Activated naive CD8-positive, alpha-beta T cell treated with anti-CD3 and anti-CD28 coated beads, Interleukin-2, amount 50 U/mL, for 24 hours (primary cell): ENCODE measurements around the gene TMEM95.
"Not testable (repeated sequence)": the region's sequence is repeated elsewhere in the genome, so short reads cannot be mapped to it uniquely, and the experiment has no call there.

Experiments
- ATAC-seq: fragments of 150-1000 bp; cut with Tn5 transposase; one replicate; pipeline ENCODE4 v1.10.0; 2021
- DNase-seq: peaks from one replicate; pipeline ENCODE4 v3.0.0; 2021
- H3K27ac Mint-ChIP-seq: one replicate; pipeline ENCODE4 v1.8.0; 2021; ENCODE audit warnings: mild to moderate bottlenecking, mixed read lengths
- H3K27me3 Mint-ChIP-seq: one replicate; pipeline ENCODE4 v1.8.0; 2021; ENCODE audit warnings: mixed read lengths
- H3K36me3 Mint-ChIP-seq: one replicate; pipeline ENCODE4 v1.8.0; 2021; ENCODE audit warnings: low read depth, mixed read lengths
- H3K4me1 Mint-ChIP-seq: one replicate; pipeline ENCODE4 v1.8.0; 2021; ENCODE audit warnings: mixed read lengths
- H3K4me3 Mint-ChIP-seq: one replicate; pipeline ENCODE4 v1.8.0; 2021; ENCODE audit warnings: mild to moderate bottlenecking, moderate library complexity, mixed read lengths
- H3K9me3 Mint-ChIP-seq: one replicate; pipeline ENCODE4 v1.8.0; 2021; ENCODE audit warnings: mixed read lengths

The TMEM95 gene

DNA sequence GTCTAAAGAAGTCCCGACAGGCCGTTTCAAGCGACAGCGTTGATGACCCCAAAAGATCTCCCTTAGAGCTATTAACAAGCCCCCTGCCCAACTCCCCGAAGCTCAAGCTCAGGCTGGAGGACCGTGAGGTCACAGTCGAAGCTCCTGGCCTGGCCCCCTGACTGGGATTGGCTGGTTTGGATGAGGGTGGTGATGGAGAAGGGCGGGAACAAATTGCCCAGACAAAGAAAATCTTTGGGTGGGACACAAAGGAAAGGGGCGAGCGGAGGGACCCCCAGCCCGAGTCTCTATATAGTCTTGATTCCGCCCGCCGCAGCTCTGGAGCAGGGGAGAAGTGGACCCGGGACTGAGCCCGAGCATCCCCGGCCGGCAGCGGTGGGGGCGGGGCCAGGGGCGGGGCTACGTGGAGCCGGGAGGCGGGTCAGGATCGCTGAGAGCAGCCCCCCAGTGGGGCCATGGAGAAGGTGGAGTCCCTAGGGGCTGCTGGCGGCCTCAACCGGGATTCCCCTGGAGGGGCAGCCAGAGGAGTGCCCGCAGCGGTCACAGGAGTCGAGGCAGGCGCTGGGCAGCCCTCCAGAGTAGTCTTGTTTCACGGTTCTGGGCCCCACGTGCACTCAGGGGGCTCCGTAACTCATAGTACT is 24.8 kb upstream of the TMEM95 start:
- Mint-ChIP-seq H3K27ac (peak overlapping the region; percentile 97), H3K4me3 (peak overlapping the region; percentile 97), H3K4me1 (peaks cover 51% of the 10 kb centered on the region), H3K27me3 (peaks cover 4% of the 10 kb centered on the region), H3K36me3 (peaks cover 5% of the 10 kb centered on the region), H3K9me3 (no peaks in the 10 kb centered on the region)
- ATAC-seq (peak; percentile 74), DNase-seq (peak; percentile 85)

DNA sequence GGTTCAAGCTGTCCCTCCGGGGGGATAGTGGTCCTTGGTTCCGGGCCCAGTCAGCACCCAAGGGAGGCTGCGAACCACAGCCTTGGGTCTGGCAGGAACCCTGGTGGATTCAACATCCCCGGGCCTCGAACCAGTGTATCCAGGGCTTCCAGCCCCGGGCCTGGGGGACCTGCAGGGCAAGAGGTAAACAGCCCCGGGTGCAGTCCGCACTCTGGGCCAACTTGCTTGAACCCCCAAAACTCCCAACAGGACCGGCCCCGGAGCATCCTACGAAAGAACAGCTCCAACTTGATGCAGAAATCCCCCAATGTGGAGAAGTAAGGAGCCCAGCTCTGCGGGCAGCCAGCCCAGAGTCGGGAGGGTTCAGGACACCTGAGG is 24.3 kb upstream of the TMEM95 start:
- ATAC-seq (no peak), DNase-seq (no peak)
- H3K27ac Mint-ChIP-seq: no peak overlapping the region
- no peaks in the 10 kb centered on the region for H3K9me3 Mint-ChIP-seq
- H3K36me3 Mint-ChIP-seq: peaks cover 5% of the 10 kb centered on the region
- H3K4me1 Mint-ChIP-seq: peaks cover 56% of the 10 kb centered on the region
- H3K4me3 Mint-ChIP-seq: peak overlapping the region; percentile 97
- H3K27me3 Mint-ChIP-seq: peaks cover 4% of the 10 kb centered on the region

DNA sequence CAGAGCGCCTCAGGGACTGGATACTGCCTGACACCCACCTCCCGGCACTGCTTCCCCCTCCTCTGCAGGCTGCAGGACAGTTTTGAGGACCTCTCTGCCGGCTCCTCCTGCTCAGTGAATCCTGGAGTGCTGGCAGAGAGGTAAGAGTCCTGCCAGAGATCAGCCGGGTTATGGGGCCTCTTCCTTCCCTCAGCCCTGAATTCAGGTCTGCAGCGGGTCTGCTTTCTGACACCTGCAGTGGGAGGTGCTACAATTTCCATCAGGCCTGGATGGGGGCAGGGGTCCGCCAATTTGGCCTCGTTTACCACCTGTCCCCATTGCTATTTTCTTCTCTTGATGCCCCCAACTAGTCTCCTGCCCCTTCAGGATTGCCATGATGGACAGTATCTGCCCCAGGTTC is 22.8 kb upstream of the TMEM95 start:
- DNase-seq (no peak), ATAC-seq (no peak)
- Mint-ChIP-seq H3K36me3 (peaks cover 7% of the 10 kb centered on the region), H3K4me3 (peak overlapping the region; percentile 8), H3K27me3 (peaks cover 4% of the 10 kb centered on the region), H3K27ac (no peak overlapping the region), H3K9me3 (no peaks in the 10 kb centered on the region), H3K4me1 (peaks cover 63% of the 10 kb centered on the region)

DNA sequence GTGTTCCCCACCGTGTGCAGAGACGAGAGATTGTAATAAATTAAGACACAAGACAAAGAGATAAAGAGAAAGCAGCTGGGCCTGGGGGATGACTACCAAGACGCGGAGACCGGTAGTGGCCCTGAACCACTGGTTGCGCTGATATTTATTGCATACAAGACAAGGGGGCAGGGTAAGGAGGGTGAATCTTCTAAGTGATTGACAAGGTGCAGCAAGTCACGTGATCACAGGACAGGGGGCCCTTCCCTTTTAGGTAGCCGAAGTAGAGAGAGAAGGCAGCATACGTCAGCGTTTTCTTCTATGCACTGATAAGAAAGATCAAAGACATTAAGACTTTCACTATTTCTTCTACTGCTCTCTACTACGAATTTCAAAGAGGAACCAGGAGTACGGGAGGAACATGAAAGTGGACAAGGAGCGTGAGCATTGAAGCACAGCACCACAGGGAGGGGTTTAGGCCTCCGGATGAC is 22.3 kb upstream of the TMEM95 start:
- not testable (repeated sequence) for DNase-seq, H3K9me3 Mint-ChIP-seq, H3K27ac Mint-ChIP-seq, H3K27me3 Mint-ChIP-seq, ATAC-seq
- Mint-ChIP-seq H3K4me1 (peaks cover 65% of the 10 kb centered on the region), H3K4me3 (peak overlapping the region; percentile 41), H3K36me3 (peaks cover 12% of the 10 kb centered on the region)

DNA sequence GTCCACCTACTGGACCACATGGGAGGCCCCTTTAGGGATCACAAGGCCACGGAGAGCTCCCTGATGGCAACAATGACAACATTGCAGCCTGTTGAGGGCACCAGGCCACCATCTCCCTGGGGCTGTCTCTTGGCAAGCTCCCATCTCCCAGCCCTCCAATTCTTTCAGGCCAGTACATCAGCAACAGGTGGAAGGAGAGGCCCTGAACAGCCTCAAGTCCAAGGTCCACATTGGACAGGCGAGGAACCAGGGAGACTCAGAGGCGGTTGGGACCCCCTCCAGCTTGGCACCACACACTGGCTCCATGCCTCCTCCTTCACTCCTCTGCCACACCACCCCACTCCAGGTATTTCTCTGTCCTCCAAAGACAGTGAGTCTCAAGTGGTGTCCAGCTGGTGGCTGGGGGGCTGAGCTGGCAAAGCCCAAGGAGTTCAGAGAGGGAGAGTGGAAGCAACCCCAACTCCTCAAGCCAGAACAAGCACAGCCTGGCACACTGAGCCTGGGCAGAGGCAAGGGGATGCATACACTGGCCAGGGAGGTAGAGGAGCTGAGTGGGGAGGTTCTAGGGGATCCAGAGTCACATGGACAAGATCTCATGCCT is 19.9 kb upstream of the TMEM95 start:
- no peak for DNase-seq
- Mint-ChIP-seq H3K4me3 (peak overlapping the region; percentile 95), H3K36me3 (peaks cover 16% of the 10 kb centered on the region), H3K27me3 (no peaks in the 10 kb centered on the region), H3K4me1 (peaks cover 58% of the 10 kb centered on the region), H3K9me3 (no peaks in the 10 kb centered on the region), H3K27ac (peak overlapping the region; percentile 89)
- no peak for ATAC-seq

DNA sequence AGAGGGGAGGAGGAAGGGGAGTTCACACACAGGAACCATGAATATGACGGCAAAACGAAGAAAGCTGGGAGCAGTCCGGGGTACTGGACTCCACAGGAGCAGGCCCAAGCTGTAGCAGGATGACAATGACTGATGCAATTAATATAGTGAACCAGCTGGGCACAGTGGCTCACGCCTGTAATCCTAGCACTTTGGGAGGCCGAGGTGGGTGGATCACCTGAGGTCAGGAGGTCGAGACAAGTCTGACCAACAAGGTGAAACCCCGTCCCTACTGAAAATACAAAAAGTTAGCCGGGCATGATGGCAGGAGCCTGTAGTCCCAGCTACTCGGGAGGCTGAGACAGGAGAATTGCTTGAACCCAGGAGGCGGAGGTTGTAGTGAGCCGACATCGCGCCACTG is 19.2 kb upstream of the TMEM95 start:
- not testable (repeated sequence) for ATAC-seq
- H3K4me3 Mint-ChIP-seq: peak overlapping the region; percentile 95

DNA sequence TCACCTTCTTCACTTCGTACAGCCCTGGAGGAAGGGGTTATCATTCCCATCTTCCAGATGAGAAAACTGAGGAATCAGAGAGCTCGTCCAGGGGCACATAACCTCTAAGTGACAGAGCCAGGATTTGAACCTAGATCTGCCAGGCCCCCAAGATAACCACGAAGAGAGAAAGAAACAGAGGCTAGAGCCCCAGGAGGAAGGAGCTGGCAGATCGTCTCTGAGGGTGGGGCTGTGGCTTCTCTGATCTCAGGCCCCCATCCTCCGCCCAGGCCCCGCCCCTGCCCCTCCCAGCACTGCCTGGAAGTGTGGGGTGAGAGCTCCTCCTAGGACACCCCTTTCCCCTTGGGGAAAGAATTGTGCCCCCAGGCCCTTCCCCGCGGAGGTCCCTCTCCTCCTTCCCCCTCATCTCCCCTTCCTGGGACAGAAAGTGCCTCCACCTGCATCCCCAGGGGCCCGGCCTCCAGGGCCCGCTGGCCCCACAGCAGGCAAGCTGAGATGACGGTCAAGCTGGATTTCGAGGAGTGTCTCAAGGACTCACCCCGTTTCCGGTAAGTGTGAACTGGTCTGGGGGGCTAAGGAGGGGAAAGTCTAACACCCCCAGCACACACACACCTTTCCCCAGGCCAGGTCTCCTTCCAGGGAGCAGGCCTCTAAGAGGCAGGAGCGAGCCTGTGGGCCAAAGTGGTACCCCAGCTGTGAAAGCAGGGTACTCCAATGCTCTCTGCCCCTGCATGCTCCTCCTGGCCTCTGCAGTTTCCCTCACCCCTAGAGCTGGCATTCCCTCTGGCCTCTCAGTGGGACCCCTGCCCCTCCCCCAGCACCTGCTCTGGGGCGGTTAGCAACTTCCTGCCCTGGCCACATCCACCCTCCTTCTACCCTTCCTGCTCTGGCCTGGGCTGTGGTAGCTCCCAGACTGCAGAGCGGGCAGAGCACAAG is 18.4 kb upstream of the TMEM95 start, which contains the start of gene ACAP1:
Gene ACAP1 (plus strand): TSS at position 290 of the 936 bp plus-strand sequence. CDS start 206 bp downstream, at position 496.
- Mint-ChIP-seq H3K27me3 (no peaks in the 10 kb centered on the region), H3K9me3 (no peaks in the 10 kb centered on the region), H3K4me1 (peaks cover 54% of the 10 kb centered on the region), H3K36me3 (peaks cover 22% of the 10 kb centered on the region), H3K27ac (peak within 1 kb of the TSS; percentile 89), H3K4me3 (peak within 1 kb of the TSS; percentile 95)
- DNase-seq (peak; percentile 91), ATAC-seq (peak; percentile 94)

More for the DNA sequence above, 19.2 kb upstream of the TMEM95 start:
- not testable (repeated sequence) for DNase-seq, H3K9me3 Mint-ChIP-seq, H3K27me3 Mint-ChIP-seq
- H3K4me1 Mint-ChIP-seq: peaks cover 56% of the 10 kb centered on the region
- peak overlapping the region; percentile 89 for H3K27ac Mint-ChIP-seq
- peaks cover 20% of the 10 kb centered on the region for H3K36me3 Mint-ChIP-seq

DNA sequence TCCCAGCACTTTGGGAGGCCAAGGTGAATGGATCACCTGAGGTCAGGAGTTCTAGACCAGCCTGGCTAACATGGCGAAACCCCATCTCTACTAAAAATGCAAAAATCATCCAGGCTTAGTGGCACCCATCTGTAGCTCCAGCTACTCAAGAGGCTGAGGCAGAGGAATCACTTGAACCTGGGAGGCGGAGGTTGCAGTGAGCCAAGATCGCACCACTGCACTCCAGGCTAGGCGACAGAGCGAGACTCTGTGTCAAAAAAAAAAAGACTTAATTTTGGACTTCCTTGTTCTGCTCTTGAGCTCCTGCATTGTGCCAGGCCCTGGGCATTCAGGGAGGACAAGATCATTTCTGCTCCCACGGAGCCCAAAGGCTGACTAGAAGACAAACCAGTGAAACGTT is 17.4 kb upstream of the TMEM95 start:
- Mint-ChIP-seq H3K4me1 (peaks cover 46% of the 10 kb centered on the region), H3K4me3 (peak overlapping the region; percentile 95), H3K27ac (peak overlapping the region; percentile 89), H3K36me3 (peaks cover 23% of the 10 kb centered on the region)
- ATAC-seq, H3K27me3 Mint-ChIP-seq, H3K9me3 Mint-ChIP-seq, DNase-seq: not testable (repeated sequence)

DNA sequence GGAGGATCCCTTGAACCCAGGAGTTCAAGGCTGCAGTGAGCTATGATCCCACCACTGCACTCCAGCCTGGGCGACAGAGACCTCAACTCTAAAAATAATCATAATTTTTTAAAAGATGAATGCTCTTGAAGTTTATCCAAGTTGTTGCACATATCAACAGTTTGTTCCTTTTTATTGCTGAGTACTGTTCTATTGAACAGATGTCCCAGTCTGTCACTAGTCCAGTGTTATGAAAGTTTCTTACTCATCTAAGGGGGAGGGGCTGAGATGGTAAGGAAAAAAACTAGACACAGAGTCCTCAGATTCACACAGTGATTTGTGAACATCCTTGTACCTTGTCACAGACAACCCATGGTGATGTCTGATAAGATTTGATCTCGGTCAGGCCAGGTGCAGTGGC is 14.8 kb upstream of the TMEM95 start:
- H3K4me3 Mint-ChIP-seq: no peak overlapping the region
- ATAC-seq (no peak), DNase-seq (no peak)
- H3K9me3 Mint-ChIP-seq: no peaks in the 10 kb centered on the region
- peaks cover 23% of the 10 kb centered on the region for H3K36me3 Mint-ChIP-seq
- H3K4me1 Mint-ChIP-seq: peaks cover 38% of the 10 kb centered on the region
- peak overlapping the region; percentile 23 for H3K27ac Mint-ChIP-seq
- no peaks in the 10 kb centered on the region for H3K27me3 Mint-ChIP-seq

DNA sequence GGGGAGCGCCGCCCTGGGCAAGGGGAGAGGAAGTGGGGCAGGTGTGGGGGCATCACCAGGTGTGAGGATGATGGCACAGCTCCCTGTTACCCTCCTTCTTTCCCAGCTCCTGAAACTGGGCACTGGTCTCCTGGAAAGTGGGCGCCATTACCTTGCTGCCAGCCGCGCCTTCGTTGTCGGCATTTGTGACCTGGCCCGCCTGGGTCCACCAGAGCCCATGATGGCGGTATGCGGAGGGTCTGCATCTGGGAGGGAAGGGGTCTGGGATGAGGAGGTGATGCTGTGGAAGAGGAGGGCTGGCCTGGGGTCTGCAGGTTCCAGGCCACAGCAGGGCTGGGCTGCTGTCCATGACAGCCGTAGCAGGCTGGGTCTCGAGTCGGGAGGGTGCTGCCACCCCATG is 13.1 kb upstream of the TMEM95 start:
- ATAC-seq (no peak), DNase-seq (no peak)
- Mint-ChIP-seq H3K9me3 (no peaks in the 10 kb centered on the region), H3K36me3 (peaks cover 23% of the 10 kb centered on the region), H3K4me3 (no peak overlapping the region), H3K27ac (no peak overlapping the region), H3K27me3 (no peaks in the 10 kb centered on the region), H3K4me1 (peaks cover 27% of the 10 kb centered on the region)

DNA sequence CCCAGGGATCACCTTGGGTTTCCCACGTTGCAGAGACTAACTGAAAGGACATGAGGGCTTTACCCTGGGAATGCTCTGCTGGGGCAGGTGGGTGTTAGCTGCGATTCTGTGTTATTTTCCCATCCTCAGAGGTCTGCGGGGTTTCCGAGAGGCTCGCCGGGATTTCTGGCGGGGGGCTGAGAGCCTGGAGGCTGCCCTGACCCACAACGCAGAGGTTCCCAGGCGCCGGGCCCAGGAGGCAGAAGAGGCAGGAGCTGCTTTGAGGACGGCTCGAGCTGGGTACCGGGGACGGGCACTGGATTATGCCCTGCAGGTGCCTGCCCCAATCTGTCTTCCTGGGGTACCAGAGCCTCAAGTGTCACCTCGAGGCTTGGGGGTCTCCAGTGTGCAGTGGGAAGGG is 11.7 kb upstream of the TMEM95 start:
- Mint-ChIP-seq H3K4me3 (no peak overlapping the region), H3K36me3 (peaks cover 16% of the 10 kb centered on the region), H3K9me3 (no peaks in the 10 kb centered on the region), H3K27me3 (no peaks in the 10 kb centered on the region), H3K27ac (no peak overlapping the region), H3K4me1 (peaks cover 16% of the 10 kb centered on the region)
- ATAC-seq: no peak
- no peak for DNase-seq

DNA sequence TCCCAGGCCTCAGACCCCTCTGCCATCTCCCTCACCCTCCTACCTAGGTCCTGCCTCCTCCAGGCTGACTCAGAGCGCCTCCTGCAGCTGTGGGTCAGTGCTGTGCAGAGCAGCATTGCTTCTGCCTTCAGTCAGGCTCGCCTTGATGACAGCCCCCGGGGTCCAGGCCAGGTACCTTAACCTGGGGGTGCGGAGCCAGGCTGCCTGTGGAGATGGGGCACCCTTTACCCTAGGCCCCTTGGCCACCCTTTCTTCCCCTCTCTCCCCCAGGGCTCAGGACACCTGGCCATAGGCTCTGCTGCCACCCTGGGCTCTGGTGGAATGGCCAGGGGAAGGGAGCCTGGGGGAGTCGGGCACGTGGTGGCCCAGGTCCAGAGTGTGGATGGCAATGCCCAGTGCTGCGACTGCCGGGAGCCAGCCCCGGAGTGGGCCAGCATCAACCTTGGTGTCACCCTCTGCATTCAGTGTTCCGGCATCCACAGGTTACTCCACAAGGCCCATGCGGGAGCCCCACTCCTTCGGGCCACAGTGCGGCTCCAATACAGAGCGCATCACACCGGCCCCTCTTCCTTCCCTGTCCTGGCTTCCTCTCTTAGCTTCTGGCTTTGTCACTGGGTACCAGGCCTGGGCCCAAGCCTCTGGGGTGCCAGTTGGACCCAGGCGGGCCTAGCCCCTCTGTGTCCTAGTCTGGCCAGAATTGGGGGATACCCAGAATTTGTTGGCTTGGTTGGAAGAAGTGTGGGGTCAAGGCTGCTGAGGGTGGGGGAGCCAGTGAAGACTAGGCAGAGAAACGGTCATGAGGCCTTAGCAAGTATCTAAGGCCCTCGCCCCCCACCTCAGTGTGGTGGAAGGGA is 8.0 kb upstream of the TMEM95 start:
- Mint-ChIP-seq H3K27ac (no peak overlapping the region), H3K9me3 (no peaks in the 10 kb centered on the region), H3K4me1 (peaks cover 20% of the 10 kb centered on the region), H3K36me3 (peaks cover 10% of the 10 kb centered on the region), H3K27me3 (no peaks in the 10 kb centered on the region), H3K4me3 (no peak overlapping the region)
- no peak for ATAC-seq
- no peak for DNase-seq

DNA sequence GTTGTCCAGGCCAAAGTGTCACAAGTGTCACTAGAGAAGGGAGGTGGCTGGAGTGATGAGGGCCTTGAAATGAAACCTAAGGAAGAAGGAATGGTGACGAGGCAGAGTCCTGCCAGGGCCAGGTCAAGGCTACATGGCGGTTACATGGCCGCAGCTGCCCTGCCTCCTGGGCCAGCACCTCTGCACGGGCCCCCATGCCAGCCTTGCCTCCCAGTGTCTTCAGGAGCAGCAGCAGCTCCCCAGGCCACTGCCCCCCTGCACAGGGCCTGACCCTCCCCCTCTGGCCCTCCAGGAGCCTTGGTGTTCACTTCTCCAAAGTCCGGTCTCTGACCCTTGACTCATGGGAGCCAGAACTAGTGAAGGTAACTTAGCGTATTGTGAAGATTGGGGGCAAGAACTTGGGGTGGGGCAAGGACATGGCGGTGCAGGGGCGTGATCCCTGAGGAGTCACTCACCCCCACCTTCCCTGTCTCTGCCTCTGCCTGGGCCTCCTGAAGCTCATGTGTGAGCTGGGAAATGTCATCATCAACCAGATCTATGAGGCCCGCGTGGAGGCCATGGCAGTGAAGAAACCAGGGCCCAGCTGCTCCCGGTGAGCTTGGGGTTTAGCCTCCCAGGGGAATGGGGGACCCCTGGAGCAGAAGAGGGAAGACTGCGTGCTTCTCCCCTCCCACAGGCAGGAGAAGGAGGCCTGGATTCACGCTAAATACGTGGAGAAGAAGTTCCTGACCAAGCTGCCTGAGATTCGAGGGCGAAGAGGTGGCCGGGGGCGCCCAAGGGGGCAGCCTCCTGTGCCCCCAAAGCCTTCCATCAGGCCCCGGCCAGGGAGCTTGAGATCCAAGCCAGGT is 7.1 kb upstream of the TMEM95 start:
- no peak for DNase-seq
- no peaks in the 10 kb centered on the region for H3K9me3 Mint-ChIP-seq
- no peak for ATAC-seq
- H3K27ac Mint-ChIP-seq: no peak overlapping the region
- peaks cover 12% of the 10 kb centered on the region for H3K36me3 Mint-ChIP-seq
- H3K4me1 Mint-ChIP-seq: peaks cover 26% of the 10 kb centered on the region
- no peaks in the 10 kb centered on the region for H3K27me3 Mint-ChIP-seq
- no peak overlapping the region for H3K4me3 Mint-ChIP-seq
